DMS53 (cell line): ENCODE measurements around the gene EPX.
A peak's percentile ranks its signal among the peaks of the same experiment; 100 is the strongest.

Experiments used
- DNase-seq: peaks from one replicate; lab custom pipeline; 2025; lab: John Stamatoyannopoulos, UW

Gene EPX

GRCh38 chr17:58186591-58186990 is 5.9 kb upstream of the EPX start:
- no peak for DNase-seq

- DNase-seq, result no peak
These were observed 5.5 kb upstream of the EPX start for GRCh38 chr17:58187063-58187462.

GRCh38 chr17:58187675-58188074 is 4.9 kb upstream of the EPX start:
- no peak for DNase-seq

GRCh38 chr17:58189436-58190146 is 2.9 kb upstream of the EPX start:
- peak; percentile 22 for DNase-seq

GRCh38 chr17:58191241-58191896 is 1.2 kb upstream of the EPX start:
- no peak for DNase-seq

- DNase-seq, result no peak
These were observed 1.2 kb downstream of the EPX start for GRCh38 chr17:58193641-58194255.

GRCh38 chr17:58195518-58196123 is 3.1 kb downstream of the EPX start:
- no peak for DNase-seq

GRCh38 chr17:58196610-58197009 is 4.1 kb downstream of the EPX start:
- no peak for DNase-seq

GRCh38 chr17:58200024-58200633 is 7.6 kb downstream of the EPX start:
- peak; percentile 87 for DNase-seq

GRCh38 chr17:58202859-58203258 is 10.3 kb downstream of the EPX start:
- no peak for DNase-seq

- no peak for DNase-seq
These were observed 12.3 kb downstream of the EPX start for GRCh38 chr17:58204796-58205195.

GRCh38 chr17:58205936-58206335 is 13.4 kb downstream of the EPX start:
- no peak for DNase-seq

- no peak for DNase-seq
These were observed 14.9 kb downstream of the EPX start for GRCh38 chr17:58207451-58207850.

- DNase-seq, result no peak
These were observed 15.8 kb downstream of the EPX start for GRCh38 chr17:58208344-58208743.

GRCh38 chr17:58210922-58211321 is 18.4 kb downstream of the EPX start:
- no peak for DNase-seq

- peak; percentile 31 for DNase-seq
These were observed 23.2 kb downstream of the EPX start for GRCh38 chr17:58215685-58216084.

GRCh38 chr17:58217766-58218165 is 25.2 kb downstream of the EPX start:
- no peak for DNase-seq

- peak; percentile 95 for DNase-seq
These were observed 26.7 kb downstream of the EPX start, which contains the start of gene MKS1 for GRCh38 chr17:58219007-58219788. TSS of gene MKS1 (minus strand) at chr17:58219255. CDS start at chr17:58219230, 25 bp downstream.

- peak; percentile 53 for DNase-seq
These were observed 27.3 kb downstream of the EPX start for GRCh38 chr17:58219789-58220183.

- peak; percentile 33 for DNase-seq
These were observed 31.8 kb downstream of the EPX start for GRCh38 chr17:58224315-58224714.

GRCh38 chr17:58227733-58228132 is 35.2 kb downstream of the EPX start:
- no peak for DNase-seq

GRCh38 chr17:58228679-58229078 is 36.2 kb downstream of the EPX start:
- DNase-seq, result no peak
